DMS114 treated with DMSO at 0.1 percent for 48 hours (cell line): ENCODE measurements around the gene BAHCC1.

Source experiments
- DNase-seq: peaks from one replicate; lab custom pipeline; 2025; ENCODE audit not compliant: unreplicated experiment; lab: John Stamatoyannopoulos, UW

The BAHCC1 gene

GRCh38 chr17:81440051-81440471 is 44.8 kb downstream of the BAHCC1 start:
- DNase-seq = no peak

- DNase-seq = no peak
Measured at GRCh38 chr17:81440511-81441244, 45.4 kb downstream of the BAHCC1 start.

DNA sequence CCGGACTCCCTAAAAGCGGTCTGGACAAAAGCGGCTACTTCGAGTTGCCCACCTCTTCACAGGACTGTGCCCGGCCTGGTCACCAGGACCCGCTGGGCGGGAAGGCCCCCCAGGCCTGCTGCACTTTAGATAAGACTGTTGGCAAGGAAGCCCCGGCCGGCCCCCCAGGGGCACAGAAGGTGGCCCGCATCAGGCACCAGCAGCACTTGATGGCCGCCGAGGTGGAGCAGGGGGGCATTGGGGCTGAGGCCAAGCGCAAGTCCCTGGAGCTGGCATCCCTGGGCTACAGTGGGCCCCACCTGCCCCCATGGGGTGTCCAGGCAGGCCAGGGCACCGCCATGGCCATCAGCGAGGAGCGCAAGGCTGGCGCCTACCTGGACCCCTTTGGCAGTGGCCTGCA is 47.5 kb downstream of the BAHCC1 start:
- DNase-seq = no peak

DNA sequence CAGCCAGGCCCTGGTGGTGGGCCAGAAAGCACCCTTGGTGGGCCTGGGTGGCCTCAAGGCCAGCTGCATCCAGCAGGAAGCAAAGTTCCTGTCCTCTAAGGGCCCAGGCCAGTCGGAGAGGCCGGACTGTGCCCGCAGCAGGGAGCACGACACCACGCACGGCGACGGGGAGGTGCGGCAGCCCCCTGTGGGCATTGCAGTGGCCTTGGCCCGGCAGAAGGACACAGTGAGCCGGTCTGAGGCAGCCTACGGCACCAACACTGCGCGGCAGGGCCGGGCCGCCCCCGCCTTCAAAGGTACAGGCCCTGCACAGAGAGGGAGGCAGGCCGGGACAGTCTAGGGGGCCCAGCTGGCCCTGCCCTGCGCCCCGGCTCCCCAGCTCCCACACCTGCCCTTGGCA is 48.0 kb downstream of the BAHCC1 start:
- DNase-seq = no peak

GRCh38 chr17:81444610-81445339 is 49.5 kb downstream of the BAHCC1 start:
- no peak for DNase-seq

GRCh38 chr17:81445642-81446503 is 50.6 kb downstream of the BAHCC1 start:
- DNase-seq = no peak

DNA sequence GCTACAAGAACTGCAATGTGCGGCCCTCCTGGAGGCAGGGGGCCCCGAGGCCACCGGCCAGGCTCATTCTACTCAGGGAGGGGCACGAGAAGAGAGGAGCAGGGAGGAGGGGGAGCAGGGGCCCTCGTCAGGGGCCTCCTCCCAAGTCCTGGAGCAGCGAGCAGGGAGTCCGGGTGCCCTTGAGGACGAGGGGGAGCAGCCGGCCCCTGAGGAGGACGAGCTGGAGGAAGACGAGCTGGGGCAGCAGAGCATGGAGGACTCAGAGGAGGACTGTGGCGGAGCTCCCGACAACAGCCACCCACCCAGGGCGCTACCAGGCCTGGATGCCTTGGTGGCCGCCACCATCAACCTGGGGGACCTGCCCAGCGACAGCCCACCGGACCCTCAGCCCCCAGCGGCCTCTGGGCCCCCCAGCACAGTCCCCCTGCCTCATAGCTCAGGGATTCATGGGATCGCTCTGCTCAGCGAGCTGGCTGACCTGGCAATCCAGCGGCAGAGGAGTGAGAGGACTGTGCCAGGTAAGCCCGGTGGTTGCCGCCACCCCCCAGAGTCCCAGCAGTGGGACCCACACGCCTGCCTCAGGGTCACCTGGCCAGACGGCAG is 52.2 kb downstream of the BAHCC1 start:
- no peak for DNase-seq

GRCh38 chr17:81448442-81448841 is 53.2 kb downstream of the BAHCC1 start:
- no peak for DNase-seq

- no peak for DNase-seq
Measured at GRCh38 chr17:81448950-81449349, 53.7 kb downstream of the BAHCC1 start.

DNA sequence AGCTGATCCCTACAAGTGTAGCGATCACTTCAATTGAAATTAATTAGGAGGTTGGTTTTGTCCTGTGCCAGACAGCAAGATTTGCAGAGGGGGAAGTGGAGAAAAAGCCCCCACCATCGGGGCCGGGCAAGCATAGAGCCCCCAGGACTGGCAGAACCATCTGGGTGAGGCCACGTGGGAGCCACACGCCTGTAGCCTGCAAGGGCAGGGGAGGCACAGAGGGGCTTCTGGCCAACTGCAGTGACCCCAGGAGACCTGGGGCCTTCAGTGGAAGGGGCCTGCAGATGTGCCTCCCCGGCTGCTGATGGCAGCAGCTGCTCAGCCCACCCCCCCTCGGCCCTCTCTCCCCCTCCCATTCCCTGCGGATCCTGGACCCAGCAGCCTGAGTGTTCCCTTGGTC is 54.1 kb downstream of the BAHCC1 start:
- no peak for DNase-seq

- no peak for DNase-seq
Measured at GRCh38 chr17:81451823-81452222, 56.6 kb downstream of the BAHCC1 start.

GRCh38 chr17:81452551-81452950 is 57.3 kb downstream of the BAHCC1 start:
- DNase-seq = no peak

DNA sequence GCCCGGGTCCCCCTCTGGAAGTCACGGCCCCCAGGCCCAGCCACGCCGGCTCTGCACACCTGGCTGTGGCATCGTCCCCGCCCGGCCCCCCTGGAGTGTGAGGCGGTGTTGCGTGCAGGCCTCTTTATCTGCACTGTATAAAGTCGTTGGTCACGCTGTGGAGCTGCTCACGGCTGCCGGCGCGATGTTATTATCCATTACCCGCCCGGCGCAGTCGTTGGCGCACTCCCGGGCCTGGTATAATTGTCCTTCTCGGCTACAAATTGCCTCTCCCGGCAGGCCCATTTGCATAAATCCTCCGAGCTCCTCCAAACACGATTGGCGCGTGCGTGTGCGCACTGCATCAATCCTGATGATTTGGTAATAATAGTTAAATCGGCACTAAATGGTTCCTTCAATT is 57.8 kb downstream of the BAHCC1 start:
- no peak for DNase-seq

- no peak for DNase-seq
Measured at GRCh38 chr17:81453712-81454111, 58.5 kb downstream of the BAHCC1 start.

DNA sequence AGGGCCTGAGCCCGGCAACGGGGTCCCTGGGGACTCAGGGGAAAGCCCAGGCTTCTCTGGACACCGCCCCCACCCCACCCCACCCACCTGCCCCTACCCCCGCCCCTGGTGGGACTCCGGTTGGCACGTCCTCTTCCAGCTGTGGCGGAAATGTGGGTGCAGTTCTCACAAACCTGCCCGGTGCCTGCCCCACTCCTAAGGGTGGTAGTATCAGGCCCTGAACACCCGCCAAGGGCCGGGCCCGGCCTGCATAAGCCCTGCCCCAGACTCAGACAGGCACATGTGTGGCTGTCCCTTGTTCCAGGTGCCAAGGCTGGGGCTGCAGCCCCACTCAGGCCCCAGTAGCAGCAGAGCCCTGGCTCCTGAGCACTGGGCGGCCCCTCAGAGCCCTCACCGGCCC is 59.2 kb downstream of the BAHCC1 start:
- DNase-seq = no peak

DNA sequence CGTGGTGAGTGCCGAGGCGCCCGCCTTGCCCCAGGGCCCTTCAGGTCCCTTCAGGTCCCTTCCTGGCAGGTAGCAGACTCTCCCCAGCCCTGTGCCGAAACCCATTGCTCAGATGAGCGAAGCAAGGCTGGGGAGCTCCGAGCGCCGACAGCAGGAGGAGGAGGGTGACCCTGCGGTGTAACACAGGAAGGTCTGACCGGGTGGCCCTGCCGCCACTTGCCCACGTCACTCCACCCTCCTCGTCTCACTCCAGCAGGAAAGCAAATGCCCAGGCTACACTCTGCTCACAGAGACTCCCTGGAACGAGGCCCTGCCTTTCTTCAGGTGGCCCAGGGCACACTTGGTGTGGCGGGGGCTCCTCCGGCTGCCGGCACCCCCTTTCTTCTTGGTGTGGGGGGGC is 60.1 kb downstream of the BAHCC1 start:
- no peak for DNase-seq

- DNase-seq = no peak
Measured at GRCh38 chr17:81456091-81456490, 60.8 kb downstream of the BAHCC1 start.

DNA sequence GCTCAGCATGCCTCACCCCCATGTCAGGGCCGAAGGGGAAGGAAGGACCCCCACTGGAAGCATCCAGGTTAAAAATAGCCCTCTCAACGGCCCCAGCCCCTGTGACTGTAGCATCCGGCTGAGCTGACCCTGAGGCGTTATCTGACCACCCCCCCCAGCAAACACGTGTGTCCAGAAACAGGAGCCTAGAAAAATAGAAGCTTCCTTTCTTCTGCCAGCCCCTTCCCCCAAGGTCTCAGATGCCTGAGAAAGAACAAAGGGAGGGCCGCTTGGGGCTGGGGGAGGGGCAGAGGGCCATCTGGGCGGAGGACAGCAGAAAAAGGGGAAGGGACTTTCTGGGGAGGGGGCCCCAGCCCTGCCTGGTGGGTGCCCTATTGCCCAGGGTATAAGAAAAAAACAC is 61.5 kb downstream of the BAHCC1 start:
- DNase-seq = no peak

GRCh38 chr17:81457401-81457800 is 62.1 kb downstream of the BAHCC1 start:
- DNase-seq = no peak

GRCh38 chr17:81457917-81458555 is 62.8 kb downstream of the BAHCC1 start:
- DNase-seq = no peak

- DNase-seq = no peak
Measured at GRCh38 chr17:81458628-81459027, 63.4 kb downstream of the BAHCC1 start.
